HFFc6 (cell line): ENCODE results near the gene TXK. TPM values are rescaled to one million over a fixed set of nuclear protein-coding genes. Genes with fewer than 3 reads are reported as not detected.

Source experiments
- DNase-seq: peaks from one replicate; pipeline ENCODE4 v3.0.0-alpha.2; 2018
- H3K27ac Mint-ChIP-seq: 2 replicates; pipeline ENCODE4 v1.8.0; 2020; ENCODE audit warnings: mild to moderate bottlenecking, mixed read lengths
- H3K27me3 Mint-ChIP-seq: 2 replicates; pipeline ENCODE4 v1.8.0; 2021; ENCODE audit warnings: mild to moderate bottlenecking, moderate library complexity, mixed read lengths; ENCODE audit not compliant: insufficient read depth
- H3K36me3 Mint-ChIP-seq: 2 replicates; pipeline ENCODE4 v1.8.0; 2021; ENCODE audit warnings: low read depth, mixed read lengths
- H3K4me1 Mint-ChIP-seq: 2 replicates; pipeline ENCODE4 v1.8.0; 2020; ENCODE audit warnings: low read depth, mixed read lengths
- H3K4me3 Mint-ChIP-seq: 2 replicates; pipeline ENCODE4 v1.8.0; 2020; ENCODE audit warnings: mild to moderate bottlenecking, moderate library complexity, mixed read lengths
- H3K9me3 Mint-ChIP-seq: 2 replicates; pipeline ENCODE4 v1.8.0; 2020; ENCODE audit warnings: mild to moderate bottlenecking, mixed read lengths
- total RNA-seq, 6 experiments: library from RNA; stranded (reverse); fragmentation: NEBNext Ultra II Directional; extraction: Animal tissue kit (Norgen Biotek cat#: 25700); gene quantifications; 2 replicates in 1 of 6; 3 replicates in 5 of 6; pipeline ENCODE4 v1.2.3, GENCODE V29; 2021
- TF ChIP-seq, protein P1 (sequence below): fragments of 200-600 bp; sonication (generic); IDR thresholded peaks from 2 replicates; pipeline ENCODE4 v1.5.0; 2021; ENCODE audit warnings: antibody characterized with exemption, mild to moderate bottlenecking

Gene TXK
- total RNA-seq, 6 experiments from 2014 or later: not detected

DNA sequence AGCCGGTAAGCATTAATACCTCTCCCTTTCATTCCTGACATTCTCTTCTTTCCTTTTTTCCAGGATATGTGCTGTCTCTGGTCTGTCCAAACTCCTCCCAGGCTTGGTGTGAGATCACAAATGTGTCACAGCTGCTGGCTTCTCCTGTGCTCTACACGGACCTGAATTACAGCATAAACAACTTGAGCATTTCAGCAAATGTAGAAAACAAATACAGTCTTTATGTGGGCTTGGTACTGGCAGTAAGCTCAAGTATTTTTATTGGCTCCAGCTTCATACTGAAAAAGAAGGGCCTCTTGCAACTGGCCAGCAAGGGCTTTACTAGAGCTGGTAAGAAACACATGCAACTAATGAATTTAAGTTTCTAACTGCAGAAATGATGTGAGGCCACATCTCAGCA, 109.0 kb downstream of the TXK start:
- H3K27ac Mint-ChIP-seq: no peak overlapping the region

DNA sequence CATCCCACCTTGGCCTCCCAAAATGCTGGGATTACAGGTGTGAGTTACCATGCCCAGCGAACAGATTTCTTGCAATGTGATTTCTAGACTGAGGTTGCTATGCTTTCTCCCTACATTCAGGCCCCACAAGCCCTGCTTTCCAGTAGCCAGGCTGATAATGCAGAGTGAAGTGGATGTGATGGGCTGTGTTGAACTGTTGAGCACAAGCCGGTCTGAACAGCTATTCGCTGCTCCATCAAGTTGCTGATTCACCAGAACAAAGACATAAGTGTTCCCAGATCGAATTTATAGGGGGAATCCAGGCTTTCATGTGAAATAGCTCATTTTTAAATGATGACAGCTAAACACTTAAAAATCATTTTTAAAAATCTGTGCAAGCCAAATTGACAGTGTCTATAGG, 109.5 kb downstream of the TXK start:
- H3K27ac Mint-ChIP-seq: no peak overlapping the region
- no peaks in the 10 kb centered on the region for H3K9me3 Mint-ChIP-seq
- H3K4me3 Mint-ChIP-seq: no peak overlapping the region
- peaks cover 9% of the 10 kb centered on the region for H3K27me3 Mint-ChIP-seq
- H3K4me1 Mint-ChIP-seq: peaks cover 21% of the 10 kb centered on the region
- TF ChIP-seq, protein P1, sequence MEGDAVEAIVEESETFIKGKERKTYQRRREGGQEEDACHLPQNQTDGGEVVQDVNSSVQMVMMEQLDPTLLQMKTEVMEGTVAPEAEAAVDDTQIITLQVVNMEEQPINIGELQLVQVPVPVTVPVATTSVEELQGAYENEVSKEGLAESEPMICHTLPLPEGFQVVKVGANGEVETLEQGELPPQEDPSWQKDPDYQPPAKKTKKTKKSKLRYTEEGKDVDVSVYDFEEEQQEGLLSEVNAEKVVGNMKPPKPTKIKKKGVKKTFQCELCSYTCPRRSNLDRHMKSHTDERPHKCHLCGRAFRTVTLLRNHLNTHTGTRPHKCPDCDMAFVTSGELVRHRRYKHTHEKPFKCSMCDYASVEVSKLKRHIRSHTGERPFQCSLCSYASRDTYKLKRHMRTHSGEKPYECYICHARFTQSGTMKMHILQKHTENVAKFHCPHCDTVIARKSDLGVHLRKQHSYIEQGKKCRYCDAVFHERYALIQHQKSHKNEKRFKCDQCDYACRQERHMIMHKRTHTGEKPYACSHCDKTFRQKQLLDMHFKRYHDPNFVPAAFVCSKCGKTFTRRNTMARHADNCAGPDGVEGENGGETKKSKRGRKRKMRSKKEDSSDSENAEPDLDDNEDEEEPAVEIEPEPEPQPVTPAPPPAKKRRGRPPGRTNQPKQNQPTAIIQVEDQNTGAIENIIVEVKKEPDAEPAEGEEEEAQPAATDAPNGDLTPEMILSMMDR: no peak
- no peaks in the 10 kb centered on the region for H3K36me3 Mint-ChIP-seq
- DNase-seq: no peak

More for the DNA sequence above, 109.0 kb downstream of the TXK start:
- H3K4me3 Mint-ChIP-seq: no peak overlapping the region; the same call in 1 of the 2 replicates
- no peaks in the 10 kb centered on the region for H3K9me3 Mint-ChIP-seq
- DNase-seq: peak; percentile 27
- peaks cover 9% of the 10 kb centered on the region for H3K27me3 Mint-ChIP-seq
- TF ChIP-seq, protein P1: no peak
- peaks cover 21% of the 10 kb centered on the region for H3K4me1 Mint-ChIP-seq
- no peaks in the 10 kb centered on the region for H3K36me3 Mint-ChIP-seq

DNA sequence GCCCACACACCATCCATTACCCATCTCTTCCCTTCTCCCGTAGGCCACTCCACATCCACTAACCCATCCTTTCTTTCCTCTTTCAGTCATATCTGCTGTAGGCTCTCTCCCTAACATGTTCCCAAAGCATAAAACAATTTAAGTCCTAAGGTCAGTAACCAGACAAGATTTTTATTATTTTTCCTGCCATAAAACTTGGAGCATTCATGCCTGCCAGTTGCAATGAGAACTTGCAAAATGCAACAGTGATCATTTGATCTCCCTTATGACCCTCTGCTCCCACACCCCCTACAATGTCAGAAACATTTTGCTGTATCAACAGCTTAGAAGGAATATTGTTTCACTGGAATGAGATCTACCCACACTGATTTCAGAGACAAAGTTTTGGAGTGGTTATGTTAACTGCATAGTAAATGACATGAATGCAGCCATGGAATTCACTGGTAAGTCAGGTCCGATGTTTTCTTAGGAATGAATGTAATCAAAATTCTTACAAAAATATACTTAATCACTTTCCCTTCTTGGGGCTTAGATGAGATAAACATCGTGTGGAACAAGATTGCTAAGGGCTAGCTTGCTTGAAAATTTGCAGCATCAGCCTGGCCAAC, 111.8 kb downstream of the TXK start:
- peaks cover 10% of the 10 kb centered on the region; the same call in 1 of the 2 replicates for H3K4me1 Mint-ChIP-seq
- H3K9me3 Mint-ChIP-seq: no peaks in the 10 kb centered on the region
- H3K27ac Mint-ChIP-seq: no peak overlapping the region
- no peak overlapping the region for H3K4me3 Mint-ChIP-seq
- TF ChIP-seq, protein P1: no peak
- DNase-seq: no peak
- H3K36me3 Mint-ChIP-seq: no peaks in the 10 kb centered on the region
- peaks cover 4% of the 10 kb centered on the region; the same call in 1 of the 2 replicates for H3K27me3 Mint-ChIP-seq

DNA sequence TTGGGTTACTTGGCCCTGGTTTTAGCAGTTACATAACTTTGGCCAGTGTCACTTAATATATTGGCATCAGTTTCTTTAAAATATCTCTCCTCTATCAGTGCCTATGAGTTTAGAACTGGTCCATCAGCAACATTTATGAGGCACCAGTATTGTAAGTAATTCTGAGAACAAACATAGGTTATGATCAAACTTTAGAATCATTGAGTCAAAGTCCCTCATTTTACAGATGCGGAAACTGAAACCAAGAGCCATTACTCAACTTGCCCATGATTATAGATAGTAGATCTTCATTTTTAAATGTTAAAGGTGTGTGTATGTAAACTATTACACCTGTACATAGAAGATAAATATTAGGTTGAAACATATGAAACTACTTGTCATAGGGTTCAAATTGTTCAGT, 113.0 kb downstream of the TXK start:
- TF ChIP-seq, protein P1: no peak
- peaks cover 6% of the 10 kb centered on the region for H3K27me3 Mint-ChIP-seq
- H3K9me3 Mint-ChIP-seq: no peaks in the 10 kb centered on the region
- no peak overlapping the region for H3K27ac Mint-ChIP-seq
- peaks cover 16% of the 10 kb centered on the region for H3K4me1 Mint-ChIP-seq
- H3K4me3 Mint-ChIP-seq: no peak overlapping the region
- no peak for DNase-seq
- no peaks in the 10 kb centered on the region for H3K36me3 Mint-ChIP-seq

DNA sequence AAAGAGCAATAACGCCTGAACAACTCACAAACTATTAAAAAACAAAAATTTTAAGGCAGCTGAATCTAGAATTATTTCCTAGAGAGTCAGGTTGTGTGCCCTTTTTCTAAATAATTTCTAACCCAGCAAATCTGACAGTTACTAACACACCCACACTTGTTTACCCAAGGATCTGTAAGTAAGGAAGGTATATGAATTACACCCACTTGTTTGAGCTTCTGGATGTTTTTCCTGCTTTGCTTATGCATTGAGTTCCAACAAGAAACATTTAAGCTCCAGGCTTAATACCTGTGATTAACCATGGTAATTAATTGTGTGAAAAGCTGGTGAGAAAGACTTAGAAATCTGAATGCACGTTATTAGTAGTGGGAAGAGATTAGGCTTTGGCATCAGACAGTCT, 115.9 kb downstream of the TXK start:
- no peaks in the 10 kb centered on the region for H3K9me3 Mint-ChIP-seq
- DNase-seq: no peak
- H3K27me3 Mint-ChIP-seq: peaks cover 5% of the 10 kb centered on the region
- TF ChIP-seq, protein P1: no peak
- H3K27ac Mint-ChIP-seq: no peak overlapping the region
- H3K4me3 Mint-ChIP-seq: no peak overlapping the region
- peaks cover 10% of the 10 kb centered on the region for H3K4me1 Mint-ChIP-seq
- no peaks in the 10 kb centered on the region for H3K36me3 Mint-ChIP-seq
